NCI-H345 treated with DMSO at 0.1 percent for 48 hours (cell line): ENCODE results near the gene FHIT.

Source experiments
- DNase-seq: peaks from one replicate; lab custom pipeline; 2025; ENCODE audit not compliant: unreplicated experiment; lab: John Stamatoyannopoulos, UW

The FHIT gene

GRCh38 chr3:60517134-60517533 is 734.1 kb downstream of the FHIT start:
- DNase-seq = no peak

- no peak for DNase-seq
These were observed 736.4 kb downstream of the FHIT start for GRCh38 chr3:60514866-60515265.

GRCh38 chr3:60514085-60514649 is 737.1 kb downstream of the FHIT start:
- DNase-seq = no peak

- no peak for DNase-seq
These were observed 738.0 kb downstream of the FHIT start for GRCh38 chr3:60513241-60513640.

- no peak for DNase-seq
These were observed 738.7 kb downstream of the FHIT start for GRCh38 chr3:60512506-60512905.

GRCh38 chr3:60509471-60509870 is 741.8 kb downstream of the FHIT start:
- DNase-seq = no peak

- DNase-seq = no peak
These were observed 746.3 kb downstream of the FHIT start for GRCh38 chr3:60504827-60505457.

- DNase-seq = no peak
These were observed 749.9 kb downstream of the FHIT start for GRCh38 chr3:60501314-60501713.

GRCh38 chr3:60497902-60498301 is 753.4 kb downstream of the FHIT start:
- DNase-seq = peak; percentile 43

- DNase-seq = no peak
These were observed 760.3 kb downstream of the FHIT start for GRCh38 chr3:60490992-60491391.

- DNase-seq = no peak
These were observed 776.2 kb downstream of the FHIT start for GRCh38 chr3:60475096-60475495.

GRCh38 chr3:60469481-60469880 is 781.8 kb downstream of the FHIT start:
- no peak for DNase-seq

- DNase-seq = no peak
These were observed 787.6 kb downstream of the FHIT start for GRCh38 chr3:60463685-60464084.

- no peak for DNase-seq
These were observed 790.0 kb downstream of the FHIT start for GRCh38 chr3:60461267-60461666.

- no peak for DNase-seq
These were observed 795.1 kb downstream of the FHIT start for GRCh38 chr3:60456180-60456579.

- no peak for DNase-seq
These were observed 797.9 kb downstream of the FHIT start for GRCh38 chr3:60453326-60453725.

GRCh38 chr3:60448696-60449095 is 802.6 kb downstream of the FHIT start:
- no peak for DNase-seq

- no peak for DNase-seq
These were observed 805.8 kb downstream of the FHIT start for GRCh38 chr3:60445446-60445845.

- DNase-seq = no peak
These were observed 806.3 kb downstream of the FHIT start for GRCh38 chr3:60444898-60445437.

GRCh38 chr3:60440869-60441268 is 810.4 kb downstream of the FHIT start:
- DNase-seq = no peak

GRCh38 chr3:60435941-60436650 is 815.2 kb downstream of the FHIT start:
- no peak for DNase-seq

GRCh38 chr3:60434950-60435349 is 816.3 kb downstream of the FHIT start:
- DNase-seq = no peak
